Activated CD4-positive, alpha-beta T cell treated with anti-CD3 and anti-CD28 coated beads, Interleukin-2, amount 10 ng/mL, durations not matched to agents 24 days and 14 days (primary cell): ENCODE data around the gene ZFAND2A. TPM values are rescaled to one million over a fixed set of nuclear protein-coding genes. Genes with fewer than 3 reads are reported as not detected.

Experiments used
- DNase-seq: peaks from one replicate; pipeline ENCODE4 v3.0.0; 2022
- H3K27ac Mint-ChIP-seq: one replicate; pipeline ENCODE4 v1.8.0; 2022; ENCODE audit warnings: mild to moderate bottlenecking, mixed read lengths
- H3K27me3 Mint-ChIP-seq: one replicate; pipeline ENCODE4 v1.8.0; 2022; ENCODE audit warnings: mixed read lengths
- H3K36me3 Mint-ChIP-seq: one replicate; pipeline ENCODE4 v1.8.0; 2022; ENCODE audit warnings: low read depth, mild to moderate bottlenecking, mixed read lengths
- H3K4me1 Mint-ChIP-seq: one replicate; pipeline ENCODE4 v1.8.0; 2021; ENCODE audit warnings: mixed read lengths
- H3K4me3 Mint-ChIP-seq: one replicate; pipeline ENCODE4 v1.8.0; 2022; ENCODE audit warnings: mild to moderate bottlenecking, moderate library complexity, mixed read lengths
- H3K9me3 Mint-ChIP-seq: one replicate; pipeline ENCODE4 v1.8.0; 2021; ENCODE audit warnings: mixed read lengths
- intact Hi-C: fragments of 100-400 bp; cut with micrococcal nuclease; formaldehyde crosslinking; loops from one replicate; pipeline ENCODE4 v1.15.1; 2023
- total RNA-seq: library from RNA; stranded (reverse); gene quantifications from 2 replicates; pipeline ENCODE4 v1.2.3, GENCODE V29; 2022

The ZFAND2A gene
- total RNA-seq, 1 donor from 2014 or later, result 24.2 TPM

- H3K9me3 Mint-ChIP-seq, result no peaks in the 10 kb centered on the region
- no peak overlapping the region for H3K4me3 Mint-ChIP-seq
- H3K27me3 Mint-ChIP-seq, result no peaks in the 10 kb centered on the region
- H3K36me3 Mint-ChIP-seq, result no peaks in the 10 kb centered on the region
- peaks cover 12% of the 10 kb centered on the region for H3K4me1 Mint-ChIP-seq
- H3K27ac Mint-ChIP-seq, result no peak overlapping the region
- intact Hi-C loops, result no loop called here
- DNase-seq, result no peak
Observed at GRCh38 chr7:1108264-1108920, 51.6 kb downstream of the ZFAND2A start.

GRCh38 chr7:1106793-1107421, 53.1 kb downstream of the ZFAND2A start:
- no peak overlapping the region for H3K4me3 Mint-ChIP-seq
- H3K27me3 Mint-ChIP-seq, result no peaks in the 10 kb centered on the region
- intact Hi-C loops, result no loop called here
- H3K36me3 Mint-ChIP-seq, result no peaks in the 10 kb centered on the region
- no peak for DNase-seq
- peaks cover 18% of the 10 kb centered on the region for H3K4me1 Mint-ChIP-seq
- no peak overlapping the region for H3K27ac Mint-ChIP-seq
- no peaks in the 10 kb centered on the region for H3K9me3 Mint-ChIP-seq

- peaks cover 18% of the 10 kb centered on the region for H3K4me1 Mint-ChIP-seq
- H3K27ac Mint-ChIP-seq, result no peak overlapping the region
- DNase-seq, result no peak
- no peaks in the 10 kb centered on the region for H3K9me3 Mint-ChIP-seq
- no peak overlapping the region for H3K4me3 Mint-ChIP-seq
- no peaks in the 10 kb centered on the region for H3K27me3 Mint-ChIP-seq
- no peaks in the 10 kb centered on the region for H3K36me3 Mint-ChIP-seq
- intact Hi-C loops, result no loop called here
Observed at GRCh38 chr7:1106063-1106792, 53.8 kb downstream of the ZFAND2A start.

DNA sequence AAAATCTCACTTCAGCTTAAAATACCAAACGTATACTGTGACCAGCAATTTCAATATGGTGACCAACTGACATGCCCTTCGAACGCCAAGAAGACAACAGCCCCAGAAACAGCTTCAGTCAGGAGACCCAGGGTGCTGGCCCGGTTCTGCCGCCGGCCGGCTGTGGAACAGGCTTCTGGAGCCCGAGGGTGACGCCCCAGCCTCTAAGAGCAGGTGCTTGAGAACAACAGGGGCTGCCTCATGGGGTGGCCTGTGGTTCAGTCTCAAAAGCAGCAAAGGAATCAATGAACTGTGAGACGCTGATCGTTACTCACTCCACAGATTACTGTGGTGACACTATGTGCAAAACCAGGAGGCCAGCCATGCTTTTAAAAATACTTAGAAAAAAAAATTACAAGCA, 54.8 kb downstream of the ZFAND2A start:
- Mint-ChIP-seq H3K27ac (no peak overlapping the region), H3K36me3 (no peaks in the 10 kb centered on the region), H3K4me3 (no peak overlapping the region), H3K27me3 (no peaks in the 10 kb centered on the region), H3K4me1 (peaks cover 18% of the 10 kb centered on the region), H3K9me3 (no peaks in the 10 kb centered on the region)
- DNase-seq, result no peak
- intact Hi-C loops, result no loop called here

DNA sequence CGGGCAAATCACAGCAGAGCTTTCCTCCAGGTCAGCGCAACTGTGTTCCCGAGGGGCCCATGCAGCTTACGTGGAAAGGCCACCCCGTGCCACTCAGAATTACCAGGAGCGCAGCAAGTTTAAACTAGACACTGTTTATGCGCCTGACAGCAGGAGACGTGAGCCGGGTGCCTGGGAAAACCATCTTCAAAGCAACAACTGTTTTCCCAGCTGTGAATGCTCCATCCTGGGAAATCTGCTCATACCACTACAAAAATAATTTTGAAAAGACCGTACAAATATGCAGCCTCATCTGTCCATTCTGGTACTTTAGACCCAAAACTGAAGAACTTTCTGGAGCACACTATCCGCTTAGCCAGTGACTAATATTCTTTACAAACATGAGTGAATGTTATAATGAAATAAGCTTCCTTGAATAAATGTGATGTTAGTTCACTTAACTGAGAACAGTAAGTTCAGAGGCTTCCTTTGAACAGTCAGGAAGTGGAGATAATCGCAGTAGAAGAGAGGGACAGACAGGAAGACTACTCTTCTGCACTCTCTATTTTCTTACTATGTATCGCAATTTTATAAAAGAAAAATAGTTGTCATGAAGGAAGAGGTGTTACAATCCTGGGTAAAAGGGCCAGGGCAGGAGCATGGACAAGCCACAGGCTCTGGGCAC, 55.3 kb downstream of the ZFAND2A start:
- intact Hi-C loops, result no loop called here
- peaks cover 18% of the 10 kb centered on the region for H3K4me1 Mint-ChIP-seq
- no peaks in the 10 kb centered on the region for H3K27me3 Mint-ChIP-seq
- H3K27ac Mint-ChIP-seq, result peak overlapping the region; percentile 66
- H3K36me3 Mint-ChIP-seq, result no peaks in the 10 kb centered on the region
- DNase-seq, result no peak
- no peaks in the 10 kb centered on the region for H3K9me3 Mint-ChIP-seq
- no peak overlapping the region for H3K4me3 Mint-ChIP-seq

GRCh38 chr7:1103789-1104515, 56.0 kb downstream of the ZFAND2A start:
- peaks cover 18% of the 10 kb centered on the region for H3K4me1 Mint-ChIP-seq
- H3K27ac Mint-ChIP-seq, result peak overlapping the region; percentile 56
- peak overlapping the region; percentile 28 for H3K4me3 Mint-ChIP-seq
- no peaks in the 10 kb centered on the region for H3K27me3 Mint-ChIP-seq
- intact Hi-C loops, result no loop called here
- no peak for DNase-seq
- no peaks in the 10 kb centered on the region for H3K9me3 Mint-ChIP-seq
- no peaks in the 10 kb centered on the region for H3K36me3 Mint-ChIP-seq

DNA sequence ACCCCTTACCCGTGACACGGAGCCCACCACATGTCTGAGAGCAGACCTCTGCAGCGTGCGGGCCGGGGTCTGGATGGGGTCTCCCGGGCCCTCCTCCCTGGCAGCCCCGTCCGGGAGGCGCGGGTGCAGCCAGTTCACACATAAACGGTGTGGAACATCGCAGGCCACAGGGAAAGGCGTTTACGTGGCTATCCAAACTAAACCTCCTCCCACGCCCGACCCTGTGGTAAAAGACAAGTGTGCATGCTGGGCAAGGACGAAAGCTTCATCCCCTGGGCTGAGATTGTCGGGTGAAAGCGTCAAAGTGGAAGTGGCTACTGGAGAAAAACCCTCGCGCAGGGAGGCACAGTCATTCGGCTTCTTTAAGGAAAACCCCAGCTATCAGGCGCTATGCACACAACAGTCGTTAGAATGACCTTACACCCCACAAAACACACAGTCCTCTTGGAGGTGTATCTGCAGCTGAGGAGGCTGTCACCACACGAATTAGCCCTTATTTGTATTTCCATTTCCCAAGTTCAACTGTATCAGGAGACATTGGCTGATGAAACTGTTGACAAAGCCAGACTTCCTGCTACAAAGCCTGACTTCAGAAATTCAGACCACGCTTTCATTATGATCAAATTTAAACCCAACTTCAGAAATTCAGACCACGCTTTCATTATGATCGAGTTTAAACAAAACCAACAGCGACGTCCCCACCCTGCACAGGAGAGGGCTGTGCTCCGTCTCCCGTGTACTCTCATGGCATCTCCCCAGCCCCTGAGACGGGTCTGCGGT, 56.8 kb downstream of the ZFAND2A start:
- Mint-ChIP-seq H3K27ac (peak overlapping the region; percentile 60), H3K9me3 (no peaks in the 10 kb centered on the region), H3K4me1 (peaks cover 18% of the 10 kb centered on the region), H3K36me3 (no peaks in the 10 kb centered on the region), H3K4me3 (peak overlapping the region; percentile 28), H3K27me3 (no peaks in the 10 kb centered on the region)
- intact Hi-C loops, result no loop called here
- peak; percentile 65 for DNase-seq

Other genes with a start within 250 kb of the ZFAND2A start
- gene ADAP1, start 205.5 kb downstream of the ZFAND2A start, total RNA-seq, result 65.9 and 70.2 TPM in 2 replicates
- 15.3 and 22.4 TPM in 2 replicates for gene COX19, start 184.6 kb downstream of the ZFAND2A start, total RNA-seq
- not detected in 2 replicates for gene CYP2W1, start 177.0 kb downstream of the ZFAND2A start, total RNA-seq
- gene GPR146, start 115.7 kb downstream of the ZFAND2A start, total RNA-seq, result 2.5 and 4.1 TPM in 2 replicates
- 0.09 TPM in 1 of 2 replicates, not detected in the other for gene GPER1, start 72.1 kb downstream of the ZFAND2A start, total RNA-seq
- gene UNCX, start 72.7 kb upstream of the ZFAND2A start, total RNA-seq, result not detected in 2 replicates